GM19240 (cell line): ENCODE measurements around the gene CXCL16.
"Not testable (repeated sequence)": the region's sequence is repeated elsewhere in the genome, so short reads cannot be mapped to it uniquely, and the experiment has no call there.

Experiments used
- DNase-seq: peaks from one replicate; pipeline ENCODE4 v3.0.0; 2011; ENCODE audit warnings: low spot score; ENCODE audit not compliant: insufficient read length

Gene CXCL16

DNA sequence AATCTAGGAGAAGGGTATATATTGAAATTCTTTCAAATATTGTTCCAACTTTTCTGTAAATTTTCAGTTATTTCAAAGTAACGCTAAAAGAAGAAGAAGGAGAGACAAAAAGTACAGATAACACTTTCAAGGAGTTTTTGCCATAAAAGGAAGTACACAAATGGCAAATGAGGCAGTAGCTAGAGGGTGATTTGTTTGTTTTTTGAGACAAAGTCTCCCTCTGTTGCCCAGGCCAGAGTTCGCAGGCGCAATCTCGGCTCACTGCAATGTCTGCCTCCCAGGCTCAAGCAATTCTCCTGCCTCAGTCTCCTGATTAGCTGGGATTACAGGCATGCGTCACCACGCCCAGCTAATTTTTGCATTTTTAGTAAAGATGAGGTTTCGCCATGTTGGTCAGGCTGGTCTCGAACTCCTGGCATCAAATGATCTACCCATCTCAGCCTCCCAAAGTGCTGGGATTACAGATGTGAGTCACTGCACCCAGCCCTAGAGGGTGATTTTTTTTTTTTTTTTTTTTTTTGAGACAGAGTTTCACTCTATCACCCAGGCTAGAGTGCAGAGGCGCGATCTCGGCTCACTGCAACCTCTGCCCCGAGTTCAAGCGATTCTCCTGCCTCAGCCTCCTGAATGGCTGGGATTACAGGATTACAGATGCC lies 40.2 kb downstream of the CXCL16 start:
- not testable (repeated sequence) for DNase-seq

DNA sequence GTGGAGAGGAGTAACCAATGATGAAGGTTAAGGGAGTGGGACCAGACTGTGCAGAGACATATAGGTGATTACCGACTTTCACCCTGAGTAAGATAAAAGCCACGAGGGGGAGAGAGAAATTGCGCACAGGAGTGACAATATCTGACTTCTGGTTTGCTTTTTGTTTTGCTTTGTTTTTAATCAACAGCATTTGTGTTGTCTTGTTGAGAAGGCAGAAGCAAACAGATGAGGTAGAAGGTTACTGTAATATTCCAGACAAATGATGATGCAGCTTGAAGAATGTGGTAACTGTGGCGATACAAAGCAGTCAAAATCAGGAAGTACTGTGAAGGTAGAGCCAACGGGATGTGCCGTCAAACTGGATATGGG lies 43.3 kb downstream of the CXCL16 start:
- DNase-seq, result no peak

DNA sequence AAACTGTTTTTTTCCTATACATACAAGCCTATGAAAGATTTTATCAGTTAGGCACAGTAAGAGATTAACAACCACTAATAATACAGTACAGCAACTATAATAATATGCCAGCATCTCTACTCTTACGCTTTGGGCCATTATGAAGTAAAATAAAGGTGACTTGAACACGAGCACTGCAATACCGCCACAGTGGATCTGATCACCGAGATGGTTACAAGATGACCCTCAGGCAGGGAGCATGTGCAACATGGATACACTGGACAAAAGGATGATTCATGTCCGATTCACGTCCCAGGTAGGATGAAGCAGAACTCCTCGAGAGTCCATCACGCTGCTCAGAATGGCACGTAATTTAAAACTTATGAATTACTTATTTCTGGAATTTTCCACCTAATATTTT lies 46.3 kb downstream of the CXCL16 start:
- DNase-seq, result no peak

- DNase-seq, result no peak
These were observed 48.0 kb downstream of the CXCL16 start for GRCh38 chr17:4691686-4692085.

DNA sequence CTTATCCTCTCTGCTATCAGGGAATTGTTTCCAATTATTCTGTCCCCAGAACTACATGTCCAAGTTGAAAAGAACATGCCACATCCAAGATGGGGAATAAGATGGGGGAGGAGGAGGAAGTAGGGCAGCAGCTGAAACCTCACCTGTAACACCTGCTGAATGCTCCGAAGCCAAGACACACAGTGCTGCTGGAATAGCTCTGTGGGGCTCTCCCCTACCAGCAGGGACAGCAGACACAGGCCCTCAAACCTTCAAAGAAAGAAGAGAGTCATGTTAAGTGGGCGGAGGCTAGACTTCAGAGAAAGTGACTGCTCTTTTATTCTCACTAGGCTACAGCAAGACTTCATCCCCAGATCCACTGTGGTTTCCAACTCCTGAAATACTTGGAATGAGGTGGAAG lies 49.0 kb downstream of the CXCL16 start:
- no peak for DNase-seq

- not testable (repeated sequence) for DNase-seq
These were observed 49.9 kb downstream of the CXCL16 start for GRCh38 chr17:4689872-4690271.

GRCh38 chr17:4683739-4684138 lies 56.0 kb downstream of the CXCL16 start:
- not testable (repeated sequence) for DNase-seq
